HG03521 (cell line): ENCODE measurements around the gene PDE4A.
"Not testable (repeated sequence)": the region's sequence is repeated elsewhere in the genome, so short reads cannot be mapped to it uniquely, and the experiment has no call there.

Experiments
- ATAC-seq: cut with Tn5 transposase; IDR thresholded peaks from one replicate; pipeline ENCODE4 v1.9.1; 2021; ENCODE audit warnings: mild to moderate bottlenecking, moderate library complexity; ENCODE audit not compliant: unreplicated experiment

The PDE4A gene

GRCh38 chr19:10424011-10424637 lies 3.8 kb downstream of the PDE4A start:
- ATAC-seq = no peak

DNA sequence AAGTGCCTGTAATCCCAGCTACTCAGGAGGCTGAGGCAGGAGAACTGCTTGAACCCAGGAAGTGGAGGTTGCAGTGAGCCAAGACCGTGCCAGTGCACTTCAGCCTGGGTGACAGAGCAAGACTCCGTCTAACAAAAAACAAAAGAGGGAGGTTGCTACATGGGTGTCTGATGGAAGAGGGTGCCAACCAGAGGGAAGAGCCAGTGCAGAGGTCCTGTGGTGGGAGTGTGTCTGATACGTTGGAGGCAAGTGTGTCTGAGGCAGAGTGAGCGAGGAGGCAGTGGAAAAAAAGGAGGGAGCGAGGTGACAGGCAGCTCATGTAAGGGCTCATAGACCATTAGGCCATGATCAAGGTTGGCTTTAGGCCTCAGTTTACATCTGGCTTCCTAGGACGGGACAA lies 6.8 kb downstream of the PDE4A start:
- ATAC-seq = no peak

DNA sequence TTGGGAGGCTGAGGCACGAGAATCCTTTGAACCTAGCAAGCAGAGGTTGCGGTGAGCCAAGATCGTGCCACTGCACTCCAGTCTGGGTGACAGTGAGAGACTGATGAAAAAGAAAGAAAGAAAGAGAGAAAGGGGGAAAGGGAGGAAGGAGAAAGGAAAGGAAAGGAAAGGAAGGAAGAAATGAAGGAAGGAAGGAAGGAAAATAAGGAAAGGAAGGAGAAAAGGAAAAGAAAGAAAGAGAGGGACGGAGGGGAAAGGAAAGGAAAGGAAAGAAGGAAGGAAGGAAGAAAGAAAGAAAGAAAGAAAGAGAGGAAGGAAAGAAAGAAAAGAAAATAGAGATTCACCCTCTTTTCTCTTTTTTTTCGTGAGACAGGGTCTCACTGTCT lies 8.7 kb downstream of the PDE4A start:
- no peak for ATAC-seq

GRCh38 chr19:10430505-10431253 lies 10.3 kb downstream of the PDE4A start:
- peak; percentile 34 for ATAC-seq

DNA sequence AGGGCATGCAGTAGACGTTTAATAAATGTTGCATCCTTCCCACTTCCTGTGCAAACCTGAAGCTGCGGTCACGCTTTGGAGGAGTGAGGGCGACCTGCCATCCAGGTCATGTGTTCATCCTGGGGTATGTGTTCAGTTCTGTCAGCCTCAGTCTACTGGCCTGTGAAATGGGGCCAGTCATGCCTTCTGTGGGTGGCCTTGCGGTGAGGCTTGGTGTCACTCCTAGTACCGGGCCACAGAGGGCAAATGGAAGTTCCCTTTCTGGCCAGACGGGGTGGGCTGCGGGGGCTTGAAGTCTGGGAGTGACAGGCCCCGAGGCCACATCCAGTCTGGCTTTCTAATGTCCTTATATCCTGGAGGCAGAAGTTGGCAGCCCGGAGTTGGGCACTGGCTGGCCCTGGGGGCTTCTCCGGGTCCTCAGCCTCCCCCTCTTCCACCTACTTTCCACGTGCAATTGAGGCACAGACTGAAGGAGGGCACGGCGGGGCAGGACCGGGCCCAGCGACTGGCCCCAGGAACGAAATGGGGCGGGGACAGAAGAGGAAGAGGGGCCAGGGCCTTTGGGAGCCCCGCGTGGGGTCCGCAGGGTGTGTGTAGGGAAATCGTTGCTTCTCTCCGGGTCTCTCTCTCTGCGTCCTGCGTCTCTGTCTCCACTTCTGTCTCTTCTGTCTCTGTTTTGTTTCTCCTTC lies 11.1 kb downstream of the PDE4A start:
- no peak for ATAC-seq

GRCh38 chr19:10431943-10432735 lies 11.8 kb downstream of the PDE4A start:
- ATAC-seq = no peak

DNA sequence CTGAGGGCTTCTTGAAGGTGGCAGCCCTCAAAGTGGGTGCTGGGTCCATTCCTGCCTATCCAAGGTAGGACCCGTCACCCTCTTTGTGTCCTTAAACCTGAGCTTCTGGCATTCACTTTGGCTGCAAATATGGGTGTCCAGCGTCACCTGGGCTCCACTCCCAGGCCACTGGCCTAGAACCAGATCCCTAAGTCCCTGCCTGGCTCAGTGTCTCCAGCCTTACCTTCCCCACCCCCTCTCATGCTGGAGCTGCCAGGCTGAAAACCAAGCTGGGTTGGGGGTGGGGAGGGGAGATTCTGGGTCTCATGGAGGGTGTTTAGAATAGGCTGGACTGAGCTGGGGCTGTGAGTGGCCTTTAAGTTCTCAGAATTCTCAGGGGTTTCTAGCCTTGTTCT lies 12.4 kb downstream of the PDE4A start:
- no peak for ATAC-seq

DNA sequence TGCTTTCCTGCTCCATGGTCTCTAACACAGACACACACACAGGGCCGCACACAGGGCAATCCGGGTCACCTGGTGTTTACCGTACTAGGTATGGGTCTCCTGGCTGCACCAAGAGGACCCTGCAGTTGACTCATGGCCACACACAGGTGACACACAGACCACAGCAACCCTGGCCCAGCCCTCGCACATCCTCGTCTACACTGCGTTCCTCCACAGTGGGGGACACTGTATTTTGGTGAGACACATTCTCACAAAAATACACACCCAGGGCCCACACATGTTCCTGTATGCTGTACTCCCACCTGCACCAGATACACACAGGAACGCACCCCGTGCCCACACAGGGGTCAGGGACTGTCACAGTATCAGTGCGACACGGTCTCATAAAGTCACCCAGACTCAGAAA lies 12.8 kb downstream of the PDE4A start:
- no peak for ATAC-seq

- no peak for ATAC-seq
Observed at GRCh38 chr19:10439588-10439987, 19.2 kb downstream of the PDE4A start.

DNA sequence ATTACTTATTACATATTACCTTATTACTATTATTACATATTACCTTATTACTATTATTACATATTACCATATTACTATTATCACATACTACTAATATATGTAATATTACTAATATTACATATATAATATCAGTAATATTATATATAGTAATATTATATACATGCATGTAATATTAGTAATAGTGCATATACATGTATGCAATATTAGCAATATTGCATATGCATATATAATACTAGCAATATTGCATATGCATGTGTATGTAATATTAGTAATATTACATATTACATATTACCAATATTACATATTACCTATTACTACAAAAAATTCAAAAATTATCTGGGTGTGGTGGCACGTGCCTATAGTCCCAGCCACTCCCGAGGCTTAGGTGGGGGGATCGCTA lies 22.4 kb downstream of the PDE4A start:
- ATAC-seq = no peak

- ATAC-seq = no peak
Observed at GRCh38 chr19:10449037-10449436, 28.7 kb downstream of the PDE4A start.

GRCh38 chr19:10450191-10450852 lies 30.0 kb downstream of the PDE4A start:
- ATAC-seq = no peak

- ATAC-seq = no peak
Observed at GRCh38 chr19:10450853-10451609, 30.7 kb downstream of the PDE4A start.

DNA sequence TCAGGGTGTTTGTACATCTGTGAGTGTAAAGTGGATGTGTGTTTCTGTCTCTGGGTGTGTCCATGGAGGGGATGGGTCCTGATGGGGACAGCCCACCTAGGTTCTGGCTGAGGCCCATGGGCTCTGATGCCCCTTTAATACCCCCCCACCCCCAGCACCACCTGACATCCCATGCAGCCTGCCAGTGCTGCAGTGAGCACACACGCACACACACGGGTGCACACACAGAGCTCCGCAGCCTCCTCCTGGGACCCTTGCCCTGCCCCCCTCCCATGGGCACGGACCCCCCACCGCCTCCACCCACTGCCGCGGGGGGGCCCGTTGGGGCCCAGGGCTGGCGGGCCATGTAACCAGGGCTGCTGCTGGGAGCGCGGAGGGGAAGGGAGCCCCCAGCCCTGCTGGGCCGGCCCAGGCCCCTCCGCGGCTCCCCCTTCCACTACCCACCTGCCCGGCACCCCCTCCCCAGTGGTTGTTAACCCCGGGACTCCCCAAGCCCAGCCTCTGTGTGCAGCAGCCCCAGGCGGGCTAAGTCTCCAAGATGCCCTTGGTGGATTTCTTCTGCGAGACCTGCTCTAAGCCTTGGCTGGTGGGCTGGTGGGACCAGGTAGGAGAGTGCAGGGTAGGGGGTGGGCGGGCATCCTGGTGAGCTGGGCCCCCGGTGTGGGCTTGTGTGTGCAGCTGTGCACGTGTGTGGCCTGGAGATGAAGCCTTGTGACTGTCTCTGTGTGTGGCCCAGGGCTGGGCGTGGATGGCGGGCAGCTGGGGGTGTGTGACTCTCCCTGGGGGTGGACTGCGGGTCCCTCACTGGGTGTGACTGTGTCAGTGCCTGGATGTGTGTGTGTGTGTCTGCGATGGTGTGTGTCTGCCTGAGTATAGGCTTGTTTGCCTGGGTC lies 32.6 kb downstream of the PDE4A start:
- no peak for ATAC-seq

GRCh38 chr19:10453852-10454251 lies 33.5 kb downstream of the PDE4A start:
- ATAC-seq = no peak

DNA sequence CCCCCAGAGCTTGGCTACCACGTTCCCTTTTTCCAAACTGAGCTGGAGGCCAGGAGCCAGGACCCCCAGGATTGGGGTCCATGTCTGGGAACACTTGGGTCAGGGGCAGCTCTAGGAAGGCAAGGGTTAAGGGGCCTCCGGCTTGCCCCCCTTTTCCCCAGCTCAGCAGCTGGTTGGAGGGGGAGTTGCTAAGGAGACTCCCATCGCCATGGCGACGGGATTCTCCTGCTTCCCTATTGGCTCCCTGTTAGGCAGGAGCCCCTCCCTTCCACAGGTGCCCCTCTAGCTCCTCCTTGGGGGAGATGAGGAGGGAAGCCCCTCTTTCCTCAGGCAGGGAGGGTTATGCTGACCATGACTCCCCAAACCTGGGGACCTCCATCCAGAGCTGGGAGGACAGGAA lies 33.9 kb downstream of the PDE4A start:
- ATAC-seq = no peak

DNA sequence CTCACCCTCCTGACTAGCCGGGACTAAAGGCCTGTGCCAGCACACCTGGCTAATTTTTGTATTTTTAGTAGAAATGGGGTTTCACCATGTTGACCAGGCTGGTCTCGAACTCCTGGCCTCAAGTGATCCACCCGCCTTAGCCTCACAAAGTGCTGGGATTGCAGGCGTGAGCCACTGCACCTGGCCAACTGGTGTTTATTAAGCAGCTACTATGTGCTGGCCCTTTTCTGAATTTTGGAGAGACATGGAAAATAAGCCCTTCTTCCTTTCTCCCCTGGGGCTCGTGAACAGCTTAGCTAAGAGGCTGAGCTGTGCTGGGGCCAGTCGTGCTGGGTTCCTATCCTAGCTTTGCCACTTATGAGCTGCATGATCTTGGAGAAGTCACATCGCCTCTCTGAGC lies 38.4 kb downstream of the PDE4A start:
- not testable (repeated sequence) for ATAC-seq

- no peak for ATAC-seq
Observed at GRCh38 chr19:10460714-10461046, 40.3 kb downstream of the PDE4A start.
